Ureter (tissue), 1 donor: Measurements from ENCODE around the gene DHRS7C. TPM values are rescaled to one million over a fixed set of nuclear protein-coding genes. Genes with fewer than 3 reads are reported as not detected.
"Not testable (repeated sequence)": the region's sequence is repeated elsewhere in the genome, so short reads cannot be mapped to it uniquely, and the experiment has no call there.

Experiments used
- DNase-seq: peaks from one replicate; pipeline ENCODE4 v3.0.0-alpha.2; 2020; ENCODE audit warnings: low spot score
- total RNA-seq: library from RNA; stranded (reverse); gene quantifications from one replicate; pipeline ENCODE4 v1.2.4, GENCODE V29; 2023
- donor health status: DM: yes; HTN: yes; CAD: no.

DHRS7C gene
- total RNA-seq, 1 donor from 2014 or later = not detected

DNA sequence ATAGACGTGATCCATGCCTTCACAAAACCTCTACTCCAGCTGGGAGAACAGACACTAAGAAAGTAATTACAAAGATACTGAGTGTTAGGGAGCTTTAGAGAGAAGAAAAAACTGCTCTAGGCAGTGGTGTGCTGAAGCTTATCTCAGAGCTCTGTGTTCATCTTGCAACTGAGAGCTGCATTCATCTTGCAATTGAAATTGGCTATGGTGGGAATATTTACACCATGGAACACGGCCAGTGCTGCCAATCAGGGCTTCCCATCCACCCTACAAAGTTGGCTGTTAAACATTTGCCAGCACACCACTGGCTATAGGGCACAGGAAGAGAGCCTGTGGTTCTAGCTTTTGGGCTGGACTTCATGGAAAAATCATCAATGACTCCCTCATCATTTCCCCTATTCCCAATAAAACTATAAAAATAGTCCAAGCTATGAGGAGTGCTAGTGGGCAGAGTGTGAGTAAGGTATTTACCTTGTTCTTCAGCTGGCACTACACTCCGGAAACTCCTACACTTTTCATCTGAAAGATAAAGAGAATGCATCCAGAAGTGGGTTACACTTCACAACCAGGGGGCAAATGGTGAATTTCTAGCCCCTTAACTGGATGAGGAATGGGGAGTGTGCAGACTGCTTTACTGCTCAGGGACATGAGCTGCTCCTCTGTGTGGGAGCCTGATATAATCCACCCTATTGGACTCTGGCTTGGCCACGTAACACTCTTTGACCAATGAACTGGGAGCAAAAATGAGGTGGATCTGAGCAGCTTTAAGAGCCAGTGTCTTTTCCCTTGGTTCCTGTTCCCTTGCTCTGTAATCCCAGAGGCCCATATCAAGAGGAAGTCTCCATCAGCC lies 18.9 kb upstream of the DHRS7C start:
- DNase-seq = no peak

- no peak for DNase-seq
Observed at GRCh38 chr17:9809409-9809808, 18.0 kb upstream of the DHRS7C start.

GRCh38 chr17:9806699-9807098 lies 15.3 kb upstream of the DHRS7C start:
- no peak for DNase-seq

GRCh38 chr17:9805769-9806168 lies 14.4 kb upstream of the DHRS7C start:
- DNase-seq = no peak

GRCh38 chr17:9802697-9803096 lies 11.3 kb upstream of the DHRS7C start:
- no peak for DNase-seq

DNA sequence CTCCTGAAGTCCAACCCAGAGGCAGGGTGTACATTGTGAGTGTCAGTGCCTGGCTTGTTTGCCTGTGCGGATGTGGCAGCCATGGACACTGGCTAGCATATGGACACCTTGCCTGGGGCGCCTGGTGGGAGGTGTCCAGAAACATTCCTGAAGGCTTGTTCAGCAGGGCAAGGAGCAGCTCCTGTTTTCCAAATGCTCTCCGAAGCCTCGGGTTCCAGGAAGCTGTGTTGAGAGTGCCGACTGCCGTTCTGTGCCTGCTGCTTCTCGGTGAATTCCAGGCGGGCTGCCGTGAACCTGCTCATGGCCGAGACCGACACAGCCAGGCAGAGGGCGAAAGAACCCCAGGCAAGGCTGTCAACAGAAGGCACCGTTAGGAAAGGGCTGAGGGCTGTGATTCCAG lies 10.9 kb upstream of the DHRS7C start:
- DNase-seq = no peak

- no peak for DNase-seq
Observed at GRCh38 chr17:9801505-9801904, 10.1 kb upstream of the DHRS7C start.

DNA sequence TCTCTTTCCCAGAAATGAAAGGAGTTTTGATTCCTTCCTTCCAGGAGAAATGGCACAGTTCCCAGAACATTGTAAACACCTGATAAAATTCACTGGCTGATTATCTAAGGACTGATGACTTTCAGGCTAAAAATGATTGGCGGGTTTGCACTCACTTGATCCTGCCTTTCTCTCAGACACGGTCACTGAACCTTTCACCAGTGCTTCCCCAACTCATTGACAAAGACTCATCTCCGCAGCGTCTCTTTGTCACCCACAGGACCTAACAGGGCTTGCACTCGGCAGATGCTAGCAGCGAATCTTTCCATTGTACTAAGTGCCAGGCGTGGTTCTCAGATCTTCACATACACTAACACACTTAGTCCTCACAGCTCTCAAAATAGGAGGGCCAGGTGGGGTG lies 7.3 kb upstream of the DHRS7C start:
- no peak for DNase-seq

GRCh38 chr17:9798008-9798407 lies 6.6 kb upstream of the DHRS7C start:
- DNase-seq = no peak

GRCh38 chr17:9792181-9792840 lies 919 bp upstream of the DHRS7C start:
- no peak for DNase-seq

GRCh38 chr17:9790316-9790715 lies 1.1 kb downstream of the DHRS7C start:
- DNase-seq = no peak

DNA sequence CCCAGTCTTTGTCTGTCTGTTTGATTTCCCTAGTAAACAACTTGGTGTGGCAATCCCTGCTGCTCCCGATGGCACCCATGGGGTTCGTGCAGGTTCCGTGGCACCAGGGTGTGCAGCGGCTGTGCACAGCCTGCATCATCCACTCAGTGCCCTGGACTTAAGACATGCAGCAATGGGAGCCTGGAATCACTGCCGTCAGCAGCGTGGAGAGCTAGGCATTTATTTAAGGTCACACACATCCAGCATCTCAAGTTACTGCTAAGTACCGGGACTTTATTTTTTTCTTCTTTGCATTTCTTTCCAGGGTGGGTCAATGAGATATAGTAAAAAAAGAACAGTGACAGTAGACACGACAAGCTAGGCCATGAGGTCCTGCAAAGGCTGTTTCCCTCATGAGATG lies 2.8 kb downstream of the DHRS7C start:
- no peak for DNase-seq

GRCh38 chr17:9784544-9784943 lies 6.8 kb downstream of the DHRS7C start:
- no peak for DNase-seq

DNA sequence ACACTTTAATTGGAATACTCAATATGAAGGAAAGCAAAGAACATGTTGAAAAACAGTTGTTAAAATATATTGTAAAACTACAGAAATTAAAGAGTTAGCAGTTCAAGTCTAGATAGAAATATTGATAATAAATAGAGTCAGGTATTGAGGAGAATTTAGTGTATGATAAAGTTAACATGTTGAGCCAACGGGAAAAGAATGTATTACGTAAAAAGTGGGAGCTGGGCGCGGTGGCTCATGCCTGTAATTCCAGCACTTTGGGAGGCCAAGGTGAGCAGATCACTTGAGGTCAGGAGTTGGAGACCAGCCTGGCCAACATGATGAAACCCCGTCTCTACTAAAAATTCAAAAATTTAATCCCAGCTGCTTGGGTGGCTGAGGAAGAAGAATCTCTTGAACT lies 7.9 kb downstream of the DHRS7C start:
- not testable (repeated sequence) for DNase-seq

GRCh38 chr17:9783050-9783449 lies 8.3 kb downstream of the DHRS7C start:
- no peak for DNase-seq

GRCh38 chr17:9780552-9780951 lies 10.8 kb downstream of the DHRS7C start:
- no peak for DNase-seq

- DNase-seq = no peak
Observed at GRCh38 chr17:9776911-9777310, 14.5 kb downstream of the DHRS7C start.

DNA sequence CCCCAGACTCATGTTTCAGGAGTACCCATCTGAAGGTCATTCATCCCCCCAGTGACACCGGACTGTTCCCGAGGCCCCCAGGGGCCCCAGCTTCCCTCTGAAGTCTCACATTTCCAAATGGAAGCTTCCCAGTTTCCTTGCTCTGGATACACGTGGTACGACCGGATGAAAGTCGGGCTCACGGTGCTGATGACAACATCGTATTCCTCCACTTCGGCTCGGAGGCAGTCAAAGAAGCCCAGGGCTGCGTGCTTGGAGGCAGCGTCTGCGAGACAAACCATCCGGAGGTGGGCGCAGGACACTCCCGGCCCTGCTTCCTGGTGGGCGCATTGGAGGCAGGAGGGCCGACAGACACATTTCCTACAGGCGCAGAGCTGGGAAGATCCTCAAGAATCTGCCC lies 18.7 kb downstream of the DHRS7C start:
- no peak for DNase-seq

- no peak for DNase-seq
Observed at GRCh38 chr17:9771465-9771864, 19.9 kb downstream of the DHRS7C start.

DNA sequence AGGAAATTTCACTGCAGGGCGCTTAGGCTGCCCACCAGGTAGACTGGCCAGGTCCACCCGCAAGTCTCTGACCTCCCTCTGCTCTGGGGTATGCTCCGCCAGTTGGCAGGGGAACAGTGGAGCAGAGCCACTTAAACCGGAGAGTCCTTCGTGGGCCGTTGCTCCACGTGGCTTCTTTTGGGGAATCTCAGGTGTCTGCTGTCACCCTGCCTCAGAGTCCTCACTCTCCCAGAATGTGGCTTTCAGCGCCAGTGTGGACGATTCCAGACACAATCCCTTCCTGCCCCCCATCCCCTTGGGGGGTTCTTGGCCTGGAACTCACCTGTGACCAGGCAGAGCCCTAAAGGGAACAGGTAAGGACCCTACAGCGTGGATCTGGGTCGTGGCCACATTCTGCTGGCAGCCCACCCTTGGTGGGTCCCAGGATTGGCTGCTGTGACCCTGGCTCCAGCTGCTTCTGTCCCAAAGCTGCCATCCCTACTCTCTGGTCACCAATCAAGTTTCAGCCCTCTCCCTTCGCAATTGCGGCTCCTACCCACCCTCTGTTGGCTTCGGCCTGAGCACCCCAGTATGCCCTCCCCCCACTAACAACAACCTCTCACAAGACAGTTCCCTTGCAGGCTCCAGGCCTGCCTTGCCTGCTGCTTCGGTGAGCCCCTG lies 22.2 kb downstream of the DHRS7C start:
- DNase-seq = no peak

DNA sequence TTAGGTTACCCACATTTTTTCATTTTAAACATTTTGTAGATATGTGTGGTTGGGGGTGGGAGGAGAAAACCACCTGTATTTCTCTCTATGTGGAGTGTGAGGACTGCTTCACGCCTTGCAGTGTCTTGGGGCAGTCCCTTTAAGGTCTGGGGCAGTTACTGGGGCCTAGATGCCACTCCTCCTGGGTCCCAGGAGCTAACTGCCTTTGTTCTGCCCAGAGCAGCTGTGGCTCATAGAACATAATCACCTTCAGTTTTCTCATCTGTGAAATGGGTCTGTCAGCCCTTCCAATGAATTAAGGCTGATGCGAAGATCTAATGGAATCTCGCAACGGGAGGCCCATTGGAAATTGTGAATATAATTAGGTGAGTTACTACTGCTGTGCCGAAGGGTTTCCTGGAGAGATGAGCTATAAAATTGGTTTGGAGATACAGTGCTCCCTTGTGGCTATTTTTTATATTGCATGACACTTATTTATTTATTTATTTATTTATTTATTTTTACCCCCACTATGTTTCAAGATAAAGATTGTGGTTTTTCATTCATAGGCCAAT lies 22.9 kb downstream of the DHRS7C start:
- no peak for DNase-seq

DNA sequence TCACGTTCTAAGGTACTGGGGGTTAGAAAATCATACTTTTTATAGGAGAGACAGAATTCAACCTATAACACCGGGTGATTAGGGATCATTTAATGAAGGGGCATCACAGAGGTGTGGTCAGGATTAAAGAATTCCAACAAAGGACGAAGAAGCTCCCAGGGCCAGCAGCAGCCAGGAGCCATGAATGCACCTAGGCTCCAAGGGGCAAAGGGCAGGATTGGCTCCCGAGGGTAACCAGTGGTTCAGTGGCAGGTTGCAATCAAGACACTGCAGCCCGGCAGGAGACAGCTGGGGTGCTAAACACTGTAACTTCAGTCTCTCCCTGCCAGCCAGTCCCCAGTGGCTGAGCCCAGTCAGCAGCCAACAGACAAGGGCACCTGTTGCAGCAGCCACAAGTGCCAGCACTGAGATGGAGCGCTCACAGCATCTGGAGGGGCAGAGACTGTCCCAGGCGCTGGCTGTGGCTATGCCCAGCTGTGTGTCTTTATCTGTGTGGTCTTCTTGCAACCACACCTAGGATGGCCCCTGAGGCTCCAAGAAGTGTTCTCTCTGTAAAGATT lies 23.9 kb downstream of the DHRS7C start:
- no peak for DNase-seq
